HG02642 (cell line): ENCODE measurements around the gene MYOM1.

ENCODE experiments used
- ATAC-seq: cut with Tn5 transposase; IDR thresholded peaks from one replicate; pipeline ENCODE4 v1.9.1; 2021; ENCODE audit warnings: mild to moderate bottlenecking; ENCODE audit not compliant: unreplicated experiment, poor library complexity

MYOM1 gene

GRCh38 chr18:3190610-3191009 is 29.2 kb downstream of the MYOM1 start:
- no peak for ATAC-seq

- no peak for ATAC-seq
Observed at GRCh38 chr18:3189884-3190283, 29.9 kb downstream of the MYOM1 start.

GRCh38 chr18:3186678-3187658 is 32.8 kb downstream of the MYOM1 start:
- no peak for ATAC-seq

GRCh38 chr18:3184275-3184963 is 35.3 kb downstream of the MYOM1 start:
- no peak for ATAC-seq

GRCh38 chr18:3183103-3183717 is 36.6 kb downstream of the MYOM1 start:
- ATAC-seq, result no peak

GRCh38 chr18:3180325-3180724 is 39.4 kb downstream of the MYOM1 start:
- ATAC-seq, result no peak

- peak; percentile 69 for ATAC-seq
Observed at GRCh38 chr18:3179430-3180089, 40.2 kb downstream of the MYOM1 start.

GRCh38 chr18:3177902-3178687 is 41.7 kb downstream of the MYOM1 start:
- peak; percentile 86 for ATAC-seq

- ATAC-seq, result no peak
Observed at GRCh38 chr18:3175195-3175758, 44.5 kb downstream of the MYOM1 start.

GRCh38 chr18:3172097-3172496 is 47.7 kb downstream of the MYOM1 start:
- ATAC-seq, result no peak

GRCh38 chr18:3171631-3172030 is 48.1 kb downstream of the MYOM1 start:
- ATAC-seq, result no peak

- no peak for ATAC-seq
Observed at GRCh38 chr18:3170441-3171161, 49.2 kb downstream of the MYOM1 start.

- ATAC-seq, result no peak
Observed at GRCh38 chr18:3164381-3164780, 55.4 kb downstream of the MYOM1 start.

GRCh38 chr18:3163968-3164367 is 55.8 kb downstream of the MYOM1 start:
- ATAC-seq, result no peak

GRCh38 chr18:3162181-3162580 is 57.6 kb downstream of the MYOM1 start:
- no peak for ATAC-seq

GRCh38 chr18:3159830-3160229 is 59.9 kb downstream of the MYOM1 start:
- ATAC-seq, result no peak

GRCh38 chr18:3157606-3158005 is 62.2 kb downstream of the MYOM1 start:
- ATAC-seq, result no peak

- ATAC-seq, result no peak
Observed at GRCh38 chr18:3157086-3157485, 62.7 kb downstream of the MYOM1 start.

GRCh38 chr18:3156325-3156640 is 63.5 kb downstream of the MYOM1 start:
- ATAC-seq, result no peak
